GM12878 (cell line): ENCODE results near the gene HIF3A. TPM values are rescaled to one million over a fixed set of nuclear protein-coding genes. Genes with fewer than 3 reads are reported as not detected.

ENCODE experiments used
- ATAC-seq: fragments of 200-7000 bp; cut with Tn5 transposase; 3 replicates; pipeline ENCODE4 v1.9.1; 2020; ENCODE audit warnings: mild to moderate bottlenecking, moderate library complexity
- BruUV-seq: library from RNA; stranded (reverse); fragments of 400-500 nt; replicated peaks from 2 replicates; lab custom pipeline; 2021; lab: Mats Ljungman, UMichigan
- CTCF ChIA-PET: fragments of 300-600 bp; sonication (Branson Sonifier 250); formaldehyde crosslinking; extraction: SDS; loops from one replicate; lab custom pipeline; 2021; ENCODE audit warnings: inconsistent platforms; lab: Yijun Ruan, JAX
- POLR2A ChIA-PET: fragments of 350-600 bp; formaldehyde crosslinking; extraction: SDS; loops from one replicate; lab custom pipeline; 2021; ENCODE audit warnings: inconsistent platforms; lab: Charles Lee
- RAD21 ChIA-PET: fragments of 300-600 bp; sonication (Branson Sonifier 250); formaldehyde crosslinking; loops from one replicate; lab custom pipeline; 2023; ENCODE audit warnings: antibody characterized with exemption; ENCODE audit not compliant: unreplicated experiment; lab: Charles Lee
- SMC1A ChIA-PET: fragments of 300-600 bp; sonication (Branson Sonifier 250); formaldehyde crosslinking; loops from one replicate; lab custom pipeline; 2023; ENCODE audit not compliant: unreplicated experiment, uncharacterized antibody; lab: Charles Lee
- DNase-seq: peaks from one replicate; pipeline ENCODE4 v3.0.0-alpha.2; 2011; ENCODE audit warnings: low read depth, low spot score
- FAIRE-seq: peaks from 3 replicates; lab custom pipeline; 2011; peaks lifted over from hg19 to GRCh38; lab: Jason Lieb, UNC
- H2AFZ ChIP-seq: 2 replicates; pipeline ENCODE4 v1.6.0; 2011; ENCODE audit warnings: low read depth, low read length, control low read depth; ENCODE audit not compliant: control insufficient read depth
- H3K27ac ChIP-seq: 2 replicates; pipeline ENCODE4 v1.5.1; 2011; ENCODE audit warnings: control low read depth; ENCODE audit not compliant: control insufficient read depth, insufficient read depth
- H3K27me3 ChIP-seq, 2 experiments: replicated peaks in 1 of 2; 2 replicates each; pipeline versions ENCODE4 v1.6.0 to v1.6.1; 2011; ENCODE audit warnings: low read length in 1 of 2; ENCODE audit not compliant: control insufficient read depth in 2 of 2, insufficient read depth in 2 of 2
- H3K36me3 ChIP-seq, 2 experiments: 2 replicates each; pipeline ENCODE4 v1.5.1; 2011; ENCODE audit warnings: low read length in 1 of 2; ENCODE audit not compliant: control insufficient read depth in 2 of 2, insufficient read depth in 2 of 2
- H3K4me1 ChIP-seq: 2 replicates; pipeline ENCODE4 v1.6.1; 2011; ENCODE audit warnings: mild to moderate bottlenecking, low read length, moderate library complexity, mixed read lengths; ENCODE audit not compliant: control insufficient read depth, insufficient read depth
- H3K4me2 ChIP-seq: 2 replicates; pipeline ENCODE4 v1.6.0; 2011; ENCODE audit warnings: control low read depth; ENCODE audit not compliant: control insufficient read depth, insufficient read depth
- H3K4me3 ChIP-seq: fragments of 200-600 bp; sonication (generic); 2 replicates; pipeline ENCODE4 v1.5.1; 2016
- H3K79me2 ChIP-seq: 2 replicates; pipeline ENCODE4 v1.6.0; 2011; ENCODE audit warnings: low read length; ENCODE audit not compliant: control insufficient read depth, insufficient read depth
- H3K9ac ChIP-seq: 2 replicates; pipeline ENCODE4 v1.8.0; 2011; ENCODE audit warnings: low read length, control low read depth, mixed read lengths; ENCODE audit not compliant: control insufficient read depth, insufficient read depth
- H3K9me3 ChIP-seq: replicated peaks from 3 replicates; pipeline ENCODE4 v1.5.1; 2011; ENCODE audit warnings: mild to moderate bottlenecking, low read length; ENCODE audit not compliant: control insufficient read depth, insufficient read depth
- H4K20me1 ChIP-seq: 2 replicates; pipeline ENCODE4 v1.6.0; 2011; ENCODE audit not compliant: control insufficient read depth, insufficient read depth
- BACH1 ChIP-seq: fragments of 450-650 bp; IDR thresholded peaks from 2 replicates; pipeline ENCODE4 v1.6.1; 2017; ENCODE audit warnings: mild to moderate bottlenecking, borderline replicate concordance
- CEBPB ChIP-seq, 2 experiments: fragments of 150-350 bp in 1 of 2; IDR thresholded peaks; 2 replicates each; pipeline ENCODE4 v1.6.1; 2012 to 2014; ENCODE audit warnings: low read depth in 2 of 2, low read length in 2 of 2, borderline replicate concordance in 1 of 2, inconsistent platforms in 1 of 2
- HDGF ChIP-seq: fragments of 450-650 bp; IDR thresholded peaks from 2 replicates; pipeline ENCODE4 v1.6.1; 2016; ENCODE audit warnings: antibody characterized with exemption
- NBN ChIP-seq: fragments of 450-650 bp; IDR thresholded peaks from 2 replicates; pipeline ENCODE4 v1.6.1; 2016
- NR2F1 ChIP-seq: fragments of 450-650 bp; conservative IDR thresholded peaks from 2 replicates; pipeline ENCODE4 v1.6.1; 2017; ENCODE audit warnings: mild to moderate bottlenecking
- PML ChIP-seq: IDR thresholded peaks from 2 replicates; pipeline ENCODE4 v1.6.1; 2012; ENCODE audit warnings: low read length, inconsistent platforms
- RCOR1 ChIP-seq: conservative IDR thresholded peaks from 2 replicates; pipeline ENCODE4 v1.6.1; 2012; ENCODE audit warnings: low read depth, low read length, improper control_type of control experiment
- SMAD5 ChIP-seq: IDR thresholded peaks from 2 replicates; pipeline ENCODE4 v1.6.1; 2016; ENCODE audit warnings: antibody characterized with exemption, low read depth
- TCF12 ChIP-seq: IDR thresholded peaks from 2 replicates; pipeline ENCODE4 v1.6.1; 2011; ENCODE audit warnings: low read depth, mild to moderate bottlenecking, low read length
- ZZZ3 ChIP-seq: IDR thresholded peaks from 2 replicates; pipeline ENCODE4 v1.6.1; 2011; ENCODE audit warnings: low read depth; ENCODE audit not compliant: control insufficient read depth, insufficient read length
- WGBS: methylation state at CpG from one replicate; pipeline ENCODE4 v1.1.6; 2016; ENCODE audit warnings: low lambda C conversion rate; ENCODE audit not compliant: insufficient replicate concordance, insufficient coverage; ENCODE audit errors: missing lambda C conversion rate; 5-methylcytosine and 5-hydroxymethylcytosine counted together
- in situ Hi-C: fragments of 300-500 bp; cut with MboI; formaldehyde crosslinking; loops from 9 replicates; pipeline ENCODE4 v1.14.3; 2018; ENCODE audit warnings: mixed read lengths
- intact Hi-C: fragments of 100-400 bp; cut with micrococcal nuclease; formaldehyde crosslinking; loops from one replicate; pipeline ENCODE4 v1.14.2; 2022; ENCODE audit not compliant: unreplicated experiment
- polyA plus RNA-seq, 11 experiments: library from polyadenylated mRNA; depleted of rRNA in 4 of 11; unstranded in 6 of 11; stranded (reverse) in 5 of 11; fragments of >200 nt; fragmentation: Nextera tagmentation in 4 of 11; fragmentation: Illumina TruSeq in 1 of 11; extraction: Ambion mirVana in 4 of 11; extraction: Trizol in 1 of 11; gene quantifications; 1 replicate in 1 of 11; 2 replicates in 10 of 11; pipeline versions ENCODE4 v1.2.1 to v1.2.3, GENCODE V29; 2011 to 2016; ENCODE audit warnings: inconsistent platforms in 2 of 11, missing spikeins in 2 of 11, low read depth in 1 of 11
- total RNA-seq, 4 experiments: library from RNA; depleted of rRNA in 3 of 4; stranded (reverse); fragments of >200 nt in 3 of 4; fragmentation: Illumina TruSeq in 1 of 4; extraction: Trizol in 1 of 4; gene quantifications; 2 replicates each; pipeline versions ENCODE4 v1.2.1 to v1.2.3, GENCODE V29; 2013 to 2021
- TF ChIP-seq, protein P1 (sequence below): fragments of 450-650 bp; IDR thresholded peaks from 2 replicates; pipeline ENCODE4 v1.6.1; 2017; ENCODE audit warnings: mild to moderate bottlenecking, low read depth, inconsistent platforms; ENCODE audit not compliant: poor library complexity, severe bottlenecking
- TF ChIP-seq, protein P2 (sequence below): fragments of 450-650 bp; IDR thresholded peaks from 2 replicates; pipeline ENCODE4 v1.6.1; 2017; ENCODE audit warnings: borderline replicate concordance
- TF ChIP-seq, protein P3 (sequence below): fragments of 450-650 bp; IDR thresholded peaks from 2 replicates; pipeline ENCODE4 v1.6.1; 2018; ENCODE audit warnings: mild to moderate bottlenecking, low read depth, moderate library complexity; ENCODE audit not compliant: partially characterized antibody

HIF3A gene
- total and polyA plus RNA-seq, 10 of the 15 experiments (the other 5 are each of a cell fraction or from before 2014, with no cell fraction given): 0.03 to 0.20 (median 0.06) TPM; not detected in 5

DNA sequence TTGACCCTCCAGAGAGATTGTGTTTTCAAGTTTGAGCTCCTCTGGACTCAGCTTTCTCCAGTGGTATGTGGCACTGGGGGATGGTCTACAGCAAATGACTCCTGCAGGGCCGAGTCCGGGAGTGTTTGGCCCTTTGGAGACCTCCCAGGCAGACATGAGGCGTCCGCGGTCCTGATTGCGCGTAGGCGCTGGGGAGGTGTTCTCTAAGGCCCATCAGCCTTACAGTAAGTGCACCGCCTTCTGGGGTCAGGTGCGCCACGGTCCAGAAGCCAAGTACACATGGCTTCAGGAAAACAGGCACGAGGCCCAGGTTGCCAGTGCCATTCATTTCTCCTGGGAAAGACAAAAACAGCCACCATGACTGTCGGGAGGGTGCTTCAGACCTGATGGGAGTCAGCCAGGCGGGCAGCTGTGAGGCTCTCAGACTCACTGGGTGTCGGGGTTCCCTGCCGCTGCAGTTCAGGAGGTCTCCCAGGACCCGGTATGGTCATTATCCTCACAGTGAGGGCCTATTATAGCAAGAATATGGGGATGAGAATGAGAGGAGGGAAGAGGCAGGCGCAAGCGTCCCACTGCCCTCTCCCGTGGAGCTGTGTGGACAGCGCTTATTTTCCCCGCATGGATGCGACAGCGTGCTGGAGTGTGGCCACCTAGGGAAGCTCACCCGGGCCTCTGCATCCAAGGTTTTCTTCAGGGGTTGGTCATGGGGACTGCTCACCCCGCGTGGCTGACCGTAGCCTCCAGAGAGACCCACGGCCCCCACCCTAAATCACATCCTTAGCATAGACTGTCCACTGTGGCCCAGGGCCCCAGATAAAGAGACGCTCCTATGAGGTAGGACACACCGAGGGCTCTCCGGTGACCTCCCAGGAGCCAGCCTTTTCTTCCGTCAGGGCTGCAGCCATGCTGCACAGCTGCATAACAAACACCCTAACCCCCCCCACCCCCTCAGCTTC lies 94.7 kb downstream of the HIF3A start (continued):
- TF ChIP-seq, protein P1, sequence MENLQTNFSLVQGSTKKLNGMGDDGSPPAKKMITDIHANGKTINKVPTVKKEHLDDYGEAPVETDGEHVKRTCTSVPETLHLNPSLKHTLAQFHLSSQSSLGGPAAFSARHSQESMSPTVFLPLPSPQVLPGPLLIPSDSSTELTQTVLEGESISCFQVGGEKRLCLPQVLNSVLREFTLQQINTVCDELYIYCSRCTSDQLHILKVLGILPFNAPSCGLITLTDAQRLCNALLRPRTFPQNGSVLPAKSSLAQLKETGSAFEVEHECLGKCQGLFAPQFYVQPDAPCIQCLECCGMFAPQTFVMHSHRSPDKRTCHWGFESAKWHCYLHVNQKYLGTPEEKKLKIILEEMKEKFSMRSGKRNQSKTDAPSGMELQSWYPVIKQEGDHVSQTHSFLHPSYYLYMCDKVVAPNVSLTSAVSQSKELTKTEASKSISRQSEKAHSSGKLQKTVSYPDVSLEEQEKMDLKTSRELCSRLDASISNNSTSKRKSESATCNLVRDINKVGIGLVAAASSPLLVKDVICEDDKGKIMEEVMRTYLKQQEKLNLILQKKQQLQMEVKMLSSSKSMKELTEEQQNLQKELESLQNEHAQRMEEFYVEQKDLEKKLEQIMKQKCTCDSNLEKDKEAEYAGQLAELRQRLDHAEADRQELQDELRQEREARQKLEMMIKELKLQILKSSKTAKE: no peak
- no peak for TF ChIP-seq RCOR1
- TF ChIP-seq, all 136 proteins: peak for 0

DNA sequence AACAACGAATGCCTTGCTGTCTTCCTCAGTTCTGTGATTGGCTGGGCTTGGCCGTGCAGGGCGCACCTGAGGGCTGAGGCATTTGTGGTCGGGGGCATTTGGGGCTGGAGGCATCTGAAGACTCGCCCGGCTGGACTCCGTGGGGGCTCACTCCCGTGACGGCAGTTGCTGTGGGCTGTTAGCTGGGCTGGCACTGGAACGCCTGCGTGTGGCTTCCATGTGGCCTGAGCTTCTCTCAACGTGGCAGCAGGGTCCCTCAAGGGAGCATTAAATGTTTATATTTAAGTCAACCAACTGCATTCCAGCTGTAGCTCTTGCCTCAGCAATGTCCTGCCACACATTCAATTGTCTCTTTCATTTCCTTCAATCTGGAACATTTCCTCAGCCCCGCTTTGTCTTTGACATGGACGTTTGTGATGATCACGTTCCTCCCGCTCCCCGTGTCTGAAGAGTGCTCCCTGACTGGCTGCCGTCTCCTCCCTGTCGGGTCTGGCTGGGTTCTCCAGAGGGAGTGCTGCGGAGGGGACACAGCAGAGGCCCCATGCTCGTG lies 95.5 kb downstream of the HIF3A start:
- Histone ChIP-seq H3K27ac (no peak overlapping the region), H3K36me3 (peaks cover 21 to 28% of the 10 kb centered on the region in 2 experiments), H3K27me3 (no peaks in the 10 kb centered on the region), H3K9me3 (no peaks in the 10 kb centered on the region)
- SMC1A ChIA-PET: interaction anchor here (1.6 kb wide), 1 partner anchor 10 kb away, joined by 3 read pairs; no protein-coding TSS in a partner anchor
- WGBS: 77% methylated on average over 21 of the region's 21 CpGs
- in situ Hi-C loops: no loop called here
- POLR2A ChIA-PET: no interaction called here
- CTCF ChIA-PET: no interaction called here
- TF ChIP-seq, protein P2, sequence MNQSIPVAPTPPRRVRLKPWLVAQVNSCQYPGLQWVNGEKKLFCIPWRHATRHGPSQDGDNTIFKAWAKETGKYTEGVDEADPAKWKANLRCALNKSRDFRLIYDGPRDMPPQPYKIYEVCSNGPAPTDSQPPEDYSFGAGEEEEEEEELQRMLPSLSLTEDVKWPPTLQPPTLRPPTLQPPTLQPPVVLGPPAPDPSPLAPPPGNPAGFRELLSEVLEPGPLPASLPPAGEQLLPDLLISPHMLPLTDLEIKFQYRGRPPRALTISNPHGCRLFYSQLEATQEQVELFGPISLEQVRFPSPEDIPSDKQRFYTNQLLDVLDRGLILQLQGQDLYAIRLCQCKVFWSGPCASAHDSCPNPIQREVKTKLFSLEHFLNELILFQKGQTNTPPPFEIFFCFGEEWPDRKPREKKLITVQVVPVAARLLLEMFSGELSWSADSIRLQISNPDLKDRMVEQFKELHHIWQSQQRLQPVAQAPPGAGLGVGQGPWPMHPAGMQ: no peak
- TF ChIP-seq CEBPB (IDR thresholded peaks at IDR 0.05; ENCODE audit: borderline replicate concordance in 1 of 2, low read depth in 2 of 2, low read length in 2 of 2) (no peak), PML (no peak), HDGF (no peak), BACH1 (no peak), ZZZ3 (no peak), SMAD5 (no peak), NBN (no peak), NR2F1 (no peak), TCF12 (no peak)
- TF ChIP-seq, protein P3, sequence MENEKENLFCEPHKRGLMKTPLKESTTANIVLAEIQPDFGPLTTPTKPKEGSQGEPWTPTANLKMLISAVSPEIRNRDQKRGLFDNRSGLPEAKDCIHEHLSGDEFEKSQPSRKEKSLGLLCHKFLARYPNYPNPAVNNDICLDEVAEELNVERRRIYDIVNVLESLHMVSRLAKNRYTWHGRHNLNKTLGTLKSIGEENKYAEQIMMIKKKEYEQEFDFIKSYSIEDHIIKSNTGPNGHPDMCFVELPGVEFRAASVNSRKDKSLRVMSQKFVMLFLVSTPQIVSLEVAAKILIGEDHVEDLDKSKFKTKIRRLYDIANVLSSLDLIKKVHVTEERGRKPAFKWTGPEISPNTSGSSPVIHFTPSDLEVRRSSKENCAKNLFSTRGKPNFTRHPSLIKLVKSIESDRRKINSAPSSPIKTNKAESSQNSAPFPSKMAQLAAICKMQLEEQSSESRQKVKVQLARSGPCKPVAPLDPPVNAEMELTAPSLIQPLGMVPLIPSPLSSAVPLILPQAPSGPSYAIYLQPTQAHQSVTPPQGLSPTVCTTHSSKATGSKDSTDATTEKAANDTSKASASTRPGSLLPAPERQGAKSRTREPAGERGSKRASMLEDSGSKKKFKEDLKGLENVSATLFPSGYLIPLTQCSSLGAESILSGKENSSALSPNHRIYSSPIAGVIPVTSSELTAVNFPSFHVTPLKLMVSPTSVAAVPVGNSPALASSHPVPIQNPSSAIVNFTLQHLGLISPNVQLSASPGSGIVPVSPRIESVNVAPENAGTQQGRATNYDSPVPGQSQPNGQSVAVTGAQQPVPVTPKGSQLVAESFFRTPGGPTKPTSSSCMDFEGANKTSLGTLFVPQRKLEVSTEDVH: no peak
- TF ChIP-seq, all 136 proteins: peak for 0
- DNase-seq: no peak
- no peaks in the 10 kb centered on the region for H4K20me1 ChIP-seq
- H2AFZ ChIP-seq: no peak overlapping the region
- RAD21 ChIA-PET: no interaction called here
- intact Hi-C loops: loop anchor here (10.0 kb wide), 1 partner anchor 108 kb away; no protein-coding TSS in a partner anchor
- H3K4me2 ChIP-seq: no peak overlapping the region
- H3K79me2 ChIP-seq: no peaks in the 10 kb centered on the region
- BruUV-seq: no TSS peak
- no peak for ATAC-seq
- H3K4me1 ChIP-seq: no peaks in the 10 kb centered on the region
- H3K9ac ChIP-seq: no peak overlapping the region
- FAIRE-seq: no peak
- H3K4me3 ChIP-seq: no peak overlapping the region
